Omental fat pad (tissue), 4 donors: ENCODE measurements around the gene RTN4RL2. TPM values are rescaled to one million over a fixed set of nuclear protein-coding genes. Genes with fewer than 3 reads are reported as not detected.
A peak's percentile ranks its signal among the peaks of the same experiment; 100 is the strongest.

Experiments
- ATAC-seq: fragments of 150-250 bp; one replicate; pipeline ENCODE4 v1.9.1; 2016; ENCODE audit warnings: mild to moderate bottlenecking, moderate library complexity; ENCODE audit not compliant: low FRiP score
- DNase-seq: peaks from one replicate; pipeline ENCODE4 v3.0.0-alpha.2; 2019; ENCODE audit warnings: low spot score
- CTCF ChIP-seq, 3 donors: fragments of 450-650 bp; IDR thresholded peaks; one replicate each; pipeline ENCODE4 v1.5.1; 2016 to 2017; ENCODE audit warnings: antibody characterized with exemption in 3 of 3, mild to moderate bottlenecking in 3 of 3, moderate library complexity in 2 of 3
- total RNA-seq, 4 donors: library from RNA; depleted of rRNA; stranded (reverse); fragments of >200 nt; gene quantifications; one replicate each; pipeline ENCODE4 v1.1.0, GENCODE V29; 2016

Gene RTN4RL2
- 1 to 10 TPM in 1 of 4 donors, under 1 TPM in 2, not detected in 1; 0.25 to 1.4 (median 0.74) TPM for total RNA-seq

- ATAC-seq = peak; percentile 7
- TF ChIP-seq CTCF (IDR thresholded peaks at IDR 0.05) = no peak
- no peak for DNase-seq
These were observed at the start of gene RTN4RL2 for GRCh38 chr11:57460022-57460757. RTN4RL2 (plus strand) TSS chr11:57460528; CDS start chr11:57460866, 338 bp downstream.

- no peak for TF ChIP-seq CTCF (IDR thresholded peaks at IDR 0.05)
- DNase-seq (no peak), ATAC-seq (no peak)
These were observed 46.6 kb upstream of the RTN4RL2 start for GRCh38 chr11:57413681-57414080.

- no peak for TF ChIP-seq CTCF (IDR thresholded peaks at IDR 0.05)
- no peak for ATAC-seq
- no peak for DNase-seq
These were observed 45.6 kb upstream of the RTN4RL2 start for GRCh38 chr11:57414612-57415212.

GRCh38 chr11:57416436-57416835 lies 43.9 kb upstream of the RTN4RL2 start:
- DNase-seq = no peak
- ATAC-seq = no peak
- no peak for TF ChIP-seq CTCF (IDR thresholded peaks at IDR 0.05)

GRCh38 chr11:57417056-57417455 lies 43.3 kb upstream of the RTN4RL2 start:
- peak; percentile 78 for ATAC-seq
- TF ChIP-seq CTCF (IDR thresholded peaks at IDR 0.05) = no peak
- no peak for DNase-seq

- DNase-seq (no peak), ATAC-seq (no peak)
- TF ChIP-seq CTCF (IDR thresholded peaks at IDR 0.05) = no peak
These were observed 42.2 kb upstream of the RTN4RL2 start for GRCh38 chr11:57418131-57418530.

GRCh38 chr11:57419146-57419545 lies 41.2 kb upstream of the RTN4RL2 start:
- DNase-seq (no peak), ATAC-seq (no peak)
- no peak for TF ChIP-seq CTCF (IDR thresholded peaks at IDR 0.05)
